Endodermal cell (in vitro differentiated cells): ENCODE measurements around the gene PTPRCAP. TPM values are rescaled to one million over a fixed set of nuclear protein-coding genes. Genes with fewer than 3 reads are reported as not detected.

Experiments
- DNase-seq: peaks from one replicate; pipeline ENCODE4 v3.0.0-alpha.2; 2017
- H3K27ac ChIP-seq: 2 replicates; pipeline ENCODE4 v1.5.1; 2013; ENCODE audit warnings: mild to moderate bottlenecking, low read depth, low read length, moderate library complexity
- H3K27me3 ChIP-seq: 2 replicates; pipeline ENCODE4 v1.6.1; 2013; ENCODE audit warnings: mild to moderate bottlenecking, low read length, moderate library complexity; ENCODE audit not compliant: insufficient read depth, control insufficient read depth, poor library complexity, severe bottlenecking
- H3K36me3 ChIP-seq: 2 replicates; pipeline ENCODE4 v1.7.0; 2013; ENCODE audit warnings: mild to moderate bottlenecking, low read length, moderate library complexity; ENCODE audit not compliant: control insufficient read depth, insufficient read depth
- H3K4me1 ChIP-seq: one replicate; pipeline ENCODE4 v1.7.0; 2013; ENCODE audit warnings: low read length; ENCODE audit not compliant: control insufficient read depth, insufficient read depth
- H3K4me3 ChIP-seq: 2 replicates; pipeline ENCODE4 v1.5.1; 2013; ENCODE audit warnings: mild to moderate bottlenecking, low read length, moderate library complexity
- H3K9ac ChIP-seq: 2 replicates; pipeline ENCODE4 v1.6.1; 2013; ENCODE audit warnings: mild to moderate bottlenecking, low read length, moderate library complexity; ENCODE audit not compliant: poor library complexity, severe bottlenecking; ENCODE audit errors: extremely low read depth
- H3K9me3 ChIP-seq: 2 replicates; pipeline ENCODE4 v1.6.1; 2013; ENCODE audit warnings: mild to moderate bottlenecking, low read length, moderate library complexity; ENCODE audit not compliant: control insufficient read depth
- H3K27ac Mint-ChIP-seq: 2 replicates; pipeline ENCODE4 v1.8.0; 2020; ENCODE audit warnings: mixed read lengths
- H3K27me3 Mint-ChIP-seq: 2 replicates; pipeline ENCODE4 v1.8.0; 2021; ENCODE audit warnings: mild to moderate bottlenecking, mixed read lengths; ENCODE audit not compliant: insufficient read depth
- H3K36me3 Mint-ChIP-seq: 2 replicates; pipeline ENCODE4 v1.8.0; 2020; ENCODE audit warnings: low read depth, mixed read lengths
- H3K4me1 Mint-ChIP-seq: 2 replicates; pipeline ENCODE4 v1.8.0; 2020; ENCODE audit warnings: mixed read lengths
- H3K4me3 Mint-ChIP-seq: 2 replicates; pipeline ENCODE4 v1.8.0; 2020; ENCODE audit warnings: mild to moderate bottlenecking, moderate library complexity, mixed read lengths
- H3K9me3 Mint-ChIP-seq: 2 replicates; pipeline ENCODE4 v1.8.0; 2020; ENCODE audit warnings: mild to moderate bottlenecking, mixed read lengths
- CTCF ChIP-seq: fragments of 200-600 bp; sonication (generic); conservative IDR thresholded peaks from 2 replicates; pipeline ENCODE4 v1.5.0; 2021; ENCODE audit warnings: antibody characterized with exemption, mild to moderate bottlenecking
- WGBS, 2 experiments: methylation state at CpG; one replicate each; pipeline versions ENCODE4 v1.1.5 to v1.1.7; 2013; ENCODE audit warnings: missing lambda C conversion rate in 2 of 2, mixed read lengths in 1 of 2; ENCODE audit not compliant: insufficient coverage in 1 of 2, insufficient read length in 1 of 2; 5-methylcytosine and 5-hydroxymethylcytosine counted together
- total RNA-seq, 2 donors: library from RNA; stranded (reverse); fragmentation: NEBNext Ultra II Directional in 1 of 2; extraction: Animal tissue kit (Norgen Biotek cat#: 25700) in 1 of 2; gene quantifications; 2 replicates in 1 of 2; 3 replicates in 1 of 2; pipeline ENCODE4 v1.2.1, GENCODE V29; 2021

Gene PTPRCAP
- total RNA-seq, 2 donors from 2014 or later = 2.1 TPM; not detected in 1

GRCh38 chr11:67411785-67412152, 25.7 kb downstream of the PTPRCAP start:
- DNase-seq = no peak
- H3K4me3 ChIP-seq = no peak overlapping the region
- H3K4me3 Mint-ChIP-seq = no peak overlapping the region
- peaks cover 8% of the 10 kb centered on the region for H3K27me3 ChIP-seq
- no peak overlapping the region for H3K27ac ChIP-seq
- H3K4me1 ChIP-seq = peaks cover 14% of the 10 kb centered on the region
- no peaks in the 10 kb centered on the region for H3K9me3 ChIP-seq
- no peak overlapping the region for H3K27ac Mint-ChIP-seq
- peaks cover 30% of the 10 kb centered on the region for H3K27me3 Mint-ChIP-seq
- H3K36me3 ChIP-seq = no peaks in the 10 kb centered on the region
- H3K36me3 Mint-ChIP-seq = no peaks in the 10 kb centered on the region
- no peak for TF ChIP-seq CTCF
- H3K9me3 Mint-ChIP-seq = no peaks in the 10 kb centered on the region
- whole genome bisulfite sequencing, 2 experiments = 61 to 88% methylated on average over 2 to 7 of the region's 7 CpGs
- no peak overlapping the region for H3K9ac ChIP-seq
- H3K4me1 Mint-ChIP-seq = peaks cover 20% of the 10 kb centered on the region

- TF ChIP-seq CTCF = no peak
- no peak overlapping the region for H3K27ac ChIP-seq
- H3K4me3 ChIP-seq = no peak overlapping the region
- H3K9me3 ChIP-seq = no peaks in the 10 kb centered on the region
- Mint-ChIP-seq H3K4me1 (peaks cover 14% of the 10 kb centered on the region), H3K27ac (peak overlapping the region; percentile 26), H3K36me3 (no peaks in the 10 kb centered on the region), H3K27me3 (peaks cover 30% of the 10 kb centered on the region), H3K4me3 (no peak overlapping the region), H3K9me3 (no peaks in the 10 kb centered on the region)
- no peak overlapping the region for H3K9ac ChIP-seq
- WGBS, 2 experiments = 71 to 83% methylated on average over 8 to 17 of the region's 17 CpGs
- DNase-seq = peak; percentile 59
- peaks cover 14% of the 10 kb centered on the region for H3K4me1 ChIP-seq
- H3K36me3 ChIP-seq = no peaks in the 10 kb centered on the region
- H3K27me3 ChIP-seq = peaks cover 8% of the 10 kb centered on the region
Measured at GRCh38 chr11:67410984-67411784, 26.3 kb downstream of the PTPRCAP start.

- H3K27ac ChIP-seq = no peak overlapping the region
- no peak overlapping the region for H3K4me3 ChIP-seq
- 74 to 90% methylated on average over 3 to 15 of the region's 15 CpGs for WGBS, 2 experiments
- H3K36me3 ChIP-seq = no peaks in the 10 kb centered on the region
- no peak for TF ChIP-seq CTCF
- Mint-ChIP-seq H3K9me3 (no peaks in the 10 kb centered on the region), H3K4me1 (peaks cover 11% of the 10 kb centered on the region), H3K4me3 (no peak overlapping the region), H3K27me3 (peaks cover 29% of the 10 kb centered on the region), H3K36me3 (no peaks in the 10 kb centered on the region), H3K27ac (no peak overlapping the region)
- H3K27me3 ChIP-seq = peaks cover 8% of the 10 kb centered on the region
- peaks cover 14% of the 10 kb centered on the region for H3K4me1 ChIP-seq
- H3K9ac ChIP-seq = no peak overlapping the region
- no peak for DNase-seq
- no peaks in the 10 kb centered on the region for H3K9me3 ChIP-seq
Measured at GRCh38 chr11:67410369-67410831, 27.1 kb downstream of the PTPRCAP start.
